Measurements from ENCODE around the gene HPS3.

The HPS3 gene

GRCh38 chr3:149163066-149163465 is 33.6 kb downstream of the HPS3 start:
- TF ChIP-seq SIN3A (IDR thresholded peaks at IDR 0.05; ENCODE audit: borderline replicate concordance, insufficient read depth, low read length) = no peak
- TF ChIP-seq FOXP2 (optimal IDR thresholded peaks at IDR 0.05; ENCODE audit: borderline replicate concordance, extremely low read depth, extremely low read length, insufficient read depth) = no peak

DNA sequence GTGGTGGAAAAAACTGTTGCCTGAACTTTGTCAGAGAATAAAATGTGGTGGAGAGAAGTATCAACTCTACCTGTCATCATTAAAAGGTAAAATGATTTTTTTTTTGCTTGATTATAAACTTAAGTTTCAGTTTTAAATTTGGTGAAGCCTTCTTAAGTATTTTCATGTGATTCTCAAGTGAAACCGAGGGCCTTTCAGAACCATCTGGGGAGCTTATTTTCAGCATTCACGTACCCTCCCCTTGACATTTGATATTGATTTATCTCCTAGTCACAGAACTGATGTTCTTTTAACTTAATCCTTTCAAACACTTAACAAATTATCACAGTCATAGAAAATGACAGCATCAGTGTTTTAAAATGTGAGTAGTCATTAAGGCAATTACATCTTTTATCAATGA is 38.5 kb downstream of the HPS3 start:
- TF ChIP-seq, protein P1, sequence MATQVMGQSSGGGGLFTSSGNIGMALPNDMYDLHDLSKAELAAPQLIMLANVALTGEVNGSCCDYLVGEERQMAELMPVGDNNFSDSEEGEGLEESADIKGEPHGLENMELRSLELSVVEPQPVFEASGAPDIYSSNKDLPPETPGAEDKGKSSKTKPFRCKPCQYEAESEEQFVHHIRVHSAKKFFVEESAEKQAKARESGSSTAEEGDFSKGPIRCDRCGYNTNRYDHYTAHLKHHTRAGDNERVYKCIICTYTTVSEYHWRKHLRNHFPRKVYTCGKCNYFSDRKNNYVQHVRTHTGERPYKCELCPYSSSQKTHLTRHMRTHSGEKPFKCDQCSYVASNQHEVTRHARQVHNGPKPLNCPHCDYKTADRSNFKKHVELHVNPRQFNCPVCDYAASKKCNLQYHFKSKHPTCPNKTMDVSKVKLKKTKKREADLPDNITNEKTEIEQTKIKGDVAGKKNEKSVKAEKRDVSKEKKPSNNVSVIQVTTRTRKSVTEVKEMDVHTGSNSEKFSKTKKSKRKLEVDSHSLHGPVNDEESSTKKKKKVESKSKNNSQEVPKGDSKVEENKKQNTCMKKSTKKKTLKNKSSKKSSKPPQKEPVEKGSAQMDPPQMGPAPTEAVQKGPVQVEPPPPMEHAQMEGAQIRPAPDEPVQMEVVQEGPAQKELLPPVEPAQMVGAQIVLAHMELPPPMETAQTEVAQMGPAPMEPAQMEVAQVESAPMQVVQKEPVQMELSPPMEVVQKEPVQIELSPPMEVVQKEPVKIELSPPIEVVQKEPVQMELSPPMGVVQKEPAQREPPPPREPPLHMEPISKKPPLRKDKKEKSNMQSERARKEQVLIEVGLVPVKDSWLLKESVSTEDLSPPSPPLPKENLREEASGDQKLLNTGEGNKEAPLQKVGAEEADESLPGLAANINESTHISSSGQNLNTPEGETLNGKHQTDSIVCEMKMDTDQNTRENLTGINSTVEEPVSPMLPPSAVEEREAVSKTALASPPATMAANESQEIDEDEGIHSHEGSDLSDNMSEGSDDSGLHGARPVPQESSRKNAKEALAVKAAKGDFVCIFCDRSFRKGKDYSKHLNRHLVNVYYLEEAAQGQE (IDR thresholded peaks at IDR 0.05; ENCODE audit: insufficient read depth in 1 of 2, low read depth in 2 of 2, low read length in 2 of 2) = no peak
- no peak for TF ChIP-seq FOXP2 (optimal IDR thresholded peaks at IDR 0.05; ENCODE audit: borderline replicate concordance, extremely low read depth, extremely low read length, insufficient read depth)
- no peak for TF ChIP-seq SIN3A (IDR thresholded peaks at IDR 0.05; ENCODE audit: borderline replicate concordance, insufficient read depth, low read length)
- TF ChIP-seq TAF1 (IDR thresholded peaks at IDR 0.05; ENCODE audit: borderline replicate concordance, insufficient read depth, low read length) = no peak
- no peak for TF ChIP-seq POLR2AphosphoS5 (IDR thresholded peaks at IDR 0.05; ENCODE audit: low read depth, low read length)

DNA sequence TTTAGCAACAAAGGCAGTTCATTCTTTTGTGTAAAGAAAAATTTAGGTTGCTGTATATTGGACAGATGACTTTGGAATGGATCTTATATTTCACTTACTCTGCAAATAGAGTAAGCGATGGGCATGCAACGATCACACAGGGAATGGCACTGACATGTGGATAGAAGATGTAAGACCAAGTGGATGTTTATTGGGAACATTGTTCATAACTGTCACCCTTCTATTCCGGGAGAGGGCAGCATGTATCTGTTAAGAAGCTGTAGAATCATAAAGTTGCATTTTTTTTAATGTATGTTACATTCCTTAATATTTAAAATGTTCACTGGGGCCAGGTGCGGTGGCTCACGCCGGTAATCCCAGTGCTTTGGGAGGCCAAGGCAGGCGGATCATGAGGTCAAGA is 41.2 kb downstream of the HPS3 start:
- TF ChIP-seq, protein P1 (IDR thresholded peaks at IDR 0.05; ENCODE audit: insufficient read depth in 1 of 2, low read depth in 2 of 2, low read length in 2 of 2) = no peak
- TF ChIP-seq TAF1 (IDR thresholded peaks at IDR 0.05; ENCODE audit: borderline replicate concordance, insufficient read depth, low read length) (no peak), FOXP2 (optimal IDR thresholded peaks at IDR 0.05; ENCODE audit: borderline replicate concordance, extremely low read depth, extremely low read length, insufficient read depth) (no peak), SIN3A (IDR thresholded peaks at IDR 0.05; ENCODE audit: borderline replicate concordance, insufficient read depth, low read length) (no peak), POLR2AphosphoS5 (IDR thresholded peaks at IDR 0.05; ENCODE audit: low read depth, low read length) (no peak)

DNA sequence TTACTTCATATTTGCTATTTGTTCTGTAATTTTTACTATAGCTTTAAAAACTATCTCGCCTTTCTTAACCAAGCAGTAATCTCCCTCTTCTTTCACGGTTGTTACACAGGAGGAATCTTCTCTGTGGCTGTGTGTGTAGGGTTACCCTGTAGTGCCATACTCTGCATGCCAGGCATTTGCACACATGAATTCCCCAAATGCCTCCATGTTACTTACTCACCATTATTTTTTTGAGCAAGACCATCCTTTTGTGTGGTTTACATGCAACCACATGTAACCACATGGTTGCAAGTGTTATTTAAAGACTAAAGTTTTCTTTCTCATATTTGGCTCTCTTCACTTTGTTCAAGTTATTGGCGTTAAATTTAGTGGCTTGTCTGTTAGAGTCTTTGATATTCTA is 45.5 kb downstream of the HPS3 start:
- TF ChIP-seq FOXP2 (optimal IDR thresholded peaks at IDR 0.05; ENCODE audit: borderline replicate concordance, extremely low read depth, extremely low read length, insufficient read depth) = no peak
- no peak for TF ChIP-seq SIN3A (IDR thresholded peaks at IDR 0.05; ENCODE audit: borderline replicate concordance, insufficient read depth, low read length)
- TF ChIP-seq POLR2AphosphoS5 (IDR thresholded peaks at IDR 0.05; ENCODE audit: low read depth, low read length) = no peak
- TF ChIP-seq, protein P1 (IDR thresholded peaks at IDR 0.05; ENCODE audit: insufficient read depth in 1 of 2, low read depth in 2 of 2, low read length in 2 of 2) = no peak
- no peak for TF ChIP-seq TAF1 (IDR thresholded peaks at IDR 0.05; ENCODE audit: borderline replicate concordance, insufficient read depth, low read length)

DNA sequence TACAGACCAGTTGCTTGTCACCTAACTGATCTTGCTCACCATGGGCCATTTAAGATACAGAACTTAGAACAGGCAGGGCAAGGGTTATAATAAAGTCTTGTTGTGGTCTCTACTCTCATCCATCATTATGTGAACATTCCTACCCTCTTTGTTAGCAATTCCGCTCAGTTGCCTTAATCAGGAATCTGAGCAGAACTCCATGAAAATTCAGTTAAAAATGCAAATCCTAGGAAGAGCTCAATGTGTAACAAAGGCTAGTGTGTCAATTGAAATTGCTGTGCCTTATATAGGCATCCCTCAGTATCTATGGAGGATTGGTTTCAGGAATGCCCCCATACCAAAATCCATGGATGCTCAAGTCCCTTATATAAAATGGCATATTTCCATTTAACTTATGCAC is 47.7 kb downstream of the HPS3 start:
- TF ChIP-seq POLR2AphosphoS5 (IDR thresholded peaks at IDR 0.05; ENCODE audit: low read depth, low read length) (no peak), FOXP2 (optimal IDR thresholded peaks at IDR 0.05; ENCODE audit: borderline replicate concordance, extremely low read depth, extremely low read length, insufficient read depth) (no peak), SIN3A (IDR thresholded peaks at IDR 0.05; ENCODE audit: borderline replicate concordance, insufficient read depth, low read length) (no peak), TAF1 (IDR thresholded peaks at IDR 0.05; ENCODE audit: borderline replicate concordance, insufficient read depth, low read length) (no peak)
- TF ChIP-seq, protein P1 (IDR thresholded peaks at IDR 0.05; ENCODE audit: insufficient read depth in 1 of 2, low read depth in 2 of 2, low read length in 2 of 2) = no peak
